Astrocyte of the hippocampus (primary cell): ENCODE measurements around the gene MAP3K5.
"Not testable (repeated sequence)": the region's sequence is repeated elsewhere in the genome, so short reads cannot be mapped to it uniquely, and the experiment has no call there.

ENCODE experiments used
- DNase-seq: peaks from one replicate; pipeline ENCODE4 v3.0.0; 2011; ENCODE audit warnings: low read depth, low spot score

Gene MAP3K5

GRCh38 chr6:136792410-136793262 lies at the start of gene MAP3K5:
Gene MAP3K5 (minus strand): TSS chr6:136792477. CDS start chr6:136792157, 320 bp downstream.
- peak; percentile 96 for DNase-seq

GRCh38 chr6:136840276-136841001 lies 48.2 kb upstream of the MAP3K5 start:
- no peak for DNase-seq

- no peak for DNase-seq
Measured at GRCh38 chr6:136831873-136832562, 39.7 kb upstream of the MAP3K5 start.

- no peak for DNase-seq
Measured at GRCh38 chr6:136826216-136826615, 33.9 kb upstream of the MAP3K5 start.

GRCh38 chr6:136823128-136823660 lies 30.9 kb upstream of the MAP3K5 start:
- DNase-seq: no peak

- peak; percentile 96 for DNase-seq
Measured at GRCh38 chr6:136822376-136823127, 30.3 kb upstream of the MAP3K5 start, which contains the start of gene PEX7. Gene PEX7 (plus strand): TSS chr6:136822592. CDS start chr6:136822666, 74 bp downstream.

- DNase-seq: no peak
Measured at GRCh38 chr6:136822046-136822375, 29.7 kb upstream of the MAP3K5 start.

GRCh38 chr6:136820561-136820960 lies 28.3 kb upstream of the MAP3K5 start:
- DNase-seq: no peak

- DNase-seq: no peak
Measured at GRCh38 chr6:136816656-136817055, 24.4 kb upstream of the MAP3K5 start.

- not testable (repeated sequence) for DNase-seq
Measured at GRCh38 chr6:136815608-136816007, 23.3 kb upstream of the MAP3K5 start.

GRCh38 chr6:136812174-136812573 lies 19.9 kb upstream of the MAP3K5 start:
- DNase-seq: peak; percentile 48

- DNase-seq: peak; percentile 55
Measured at GRCh38 chr6:136811272-136811671, 19.0 kb upstream of the MAP3K5 start.

GRCh38 chr6:136809091-136809860 lies 17.0 kb upstream of the MAP3K5 start:
- no peak for DNase-seq

- DNase-seq: no peak
Measured at GRCh38 chr6:136803608-136804007, 11.3 kb upstream of the MAP3K5 start.

- DNase-seq: no peak
Measured at GRCh38 chr6:136801581-136801980, 9.3 kb upstream of the MAP3K5 start.

- no peak for DNase-seq
Measured at GRCh38 chr6:136798044-136798443, 5.8 kb upstream of the MAP3K5 start.

- no peak for DNase-seq
Measured at GRCh38 chr6:136795996-136796395, 3.7 kb upstream of the MAP3K5 start.

GRCh38 chr6:136795386-136795785 lies 3.1 kb upstream of the MAP3K5 start:
- DNase-seq: no peak

GRCh38 chr6:136793363-136793762 lies 1.1 kb upstream of the MAP3K5 start:
- DNase-seq: no peak

- DNase-seq: no peak
Measured at GRCh38 chr6:136792095-136792409, 225 bp downstream of the MAP3K5 start.
